GM19193 (cell line): ENCODE data around the gene BARX2.

Experiments
- POLR2A ChIP-seq: IDR thresholded peaks from 4 replicates; pipeline ENCODE4 v1.6.1; 2011; ENCODE audit not compliant: insufficient read depth, insufficient read length; ENCODE audit errors: extremely low read depth

The BARX2 gene

DNA sequence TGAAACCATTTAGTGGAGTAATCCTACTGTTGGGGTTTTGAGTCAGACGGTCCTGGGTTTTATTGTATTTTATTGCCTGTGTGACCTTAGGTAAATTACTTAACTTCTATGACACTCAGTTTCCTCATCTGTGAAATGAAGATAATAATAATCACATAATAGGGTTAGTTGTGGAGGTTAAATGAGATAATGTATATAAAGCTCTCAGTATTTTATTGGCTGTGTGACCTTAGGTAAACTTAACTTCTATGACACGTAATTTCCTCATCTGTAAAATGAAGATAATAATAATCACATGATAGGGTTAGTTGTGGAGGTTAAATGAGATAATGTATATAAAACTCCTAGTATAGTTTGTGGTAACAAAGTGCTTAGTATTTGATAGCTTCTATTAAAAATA, 13.2 kb downstream of the BARX2 start:
- no peak for TF ChIP-seq POLR2A

DNA sequence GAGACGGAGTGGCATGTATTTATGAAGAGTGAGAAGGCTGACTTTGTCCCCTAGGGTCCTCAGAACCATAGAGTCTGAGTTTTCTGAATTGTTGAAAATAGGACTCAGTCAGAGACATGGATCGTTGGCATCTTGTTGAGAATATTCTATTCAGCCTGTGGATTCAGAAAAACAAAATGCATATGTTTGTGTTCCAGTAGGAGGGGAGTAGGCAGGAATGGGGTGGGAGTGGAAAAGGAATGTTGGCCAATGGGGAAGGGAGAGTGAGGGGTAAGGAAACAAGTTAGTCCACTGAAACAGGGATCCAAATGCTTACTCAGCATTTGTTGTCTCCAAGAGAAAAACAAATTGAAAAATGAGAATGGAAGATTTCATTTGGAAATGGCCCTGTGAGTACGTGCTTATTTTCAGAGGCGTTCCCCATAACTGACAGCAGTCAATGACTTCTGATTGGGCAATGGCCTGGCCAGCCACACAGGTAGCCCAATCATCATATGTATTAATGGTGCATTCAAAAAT, 14.7 kb downstream of the BARX2 start:
- no peak for TF ChIP-seq POLR2A

DNA sequence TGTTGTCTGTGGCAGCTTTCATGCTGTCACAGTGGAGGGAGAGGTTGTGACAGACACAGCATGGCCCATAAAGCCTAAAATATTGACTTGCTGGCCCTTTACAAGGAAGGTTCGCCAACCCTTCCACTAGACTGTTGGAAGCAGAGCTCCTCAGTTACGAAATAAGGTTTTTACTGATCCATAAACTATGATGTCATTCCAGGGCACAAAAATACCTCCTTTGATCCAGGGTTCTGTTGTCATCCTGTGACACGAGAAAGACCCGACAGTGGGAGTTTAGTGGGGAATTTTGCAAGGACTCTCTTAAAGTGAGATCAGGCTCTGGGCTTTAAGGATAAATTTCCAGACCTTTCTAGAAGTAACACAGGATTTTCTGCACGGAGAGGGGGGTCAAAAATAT, 15.7 kb downstream of the BARX2 start:
- no peak for TF ChIP-seq POLR2A

DNA sequence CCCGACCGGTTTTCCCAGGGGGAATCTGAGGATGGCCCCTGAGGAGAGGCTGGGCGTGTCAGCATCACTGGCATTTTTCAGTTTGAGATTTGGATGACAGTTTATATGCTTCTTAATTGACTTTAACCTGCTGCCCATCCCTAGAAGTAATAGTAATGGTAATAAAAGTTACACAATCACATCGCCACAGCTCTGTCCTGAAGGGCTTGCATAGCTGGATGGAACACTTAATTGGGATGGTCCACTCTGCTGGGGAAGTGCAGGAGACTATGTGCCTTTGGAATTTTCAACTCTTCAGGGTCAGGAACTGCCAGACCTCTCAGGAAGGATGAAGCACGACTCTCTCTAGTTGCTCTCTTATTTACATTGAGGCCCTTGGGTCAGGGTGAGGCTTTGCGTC, 16.2 kb downstream of the BARX2 start:
- no peak for TF ChIP-seq POLR2A

DNA sequence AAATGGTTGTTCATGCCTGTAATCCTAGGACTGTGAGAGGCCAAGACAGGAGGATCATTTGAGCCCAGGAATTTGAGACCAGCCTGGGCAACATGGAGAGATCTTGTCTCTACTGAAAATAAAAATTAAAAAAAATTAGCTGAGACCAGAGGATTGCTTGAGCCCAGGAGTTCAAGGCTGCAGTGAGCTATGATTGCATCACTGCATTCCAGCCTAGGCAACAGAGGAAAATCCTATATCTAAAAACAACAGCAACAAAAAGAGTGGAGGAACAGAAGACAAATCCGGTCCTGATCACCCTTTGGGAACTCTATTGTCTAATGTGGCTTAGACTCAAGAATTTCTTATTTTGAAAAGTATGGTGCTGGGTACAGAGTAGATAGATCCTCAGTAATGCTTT, 17.3 kb downstream of the BARX2 start:
- no peak for TF ChIP-seq POLR2A

DNA sequence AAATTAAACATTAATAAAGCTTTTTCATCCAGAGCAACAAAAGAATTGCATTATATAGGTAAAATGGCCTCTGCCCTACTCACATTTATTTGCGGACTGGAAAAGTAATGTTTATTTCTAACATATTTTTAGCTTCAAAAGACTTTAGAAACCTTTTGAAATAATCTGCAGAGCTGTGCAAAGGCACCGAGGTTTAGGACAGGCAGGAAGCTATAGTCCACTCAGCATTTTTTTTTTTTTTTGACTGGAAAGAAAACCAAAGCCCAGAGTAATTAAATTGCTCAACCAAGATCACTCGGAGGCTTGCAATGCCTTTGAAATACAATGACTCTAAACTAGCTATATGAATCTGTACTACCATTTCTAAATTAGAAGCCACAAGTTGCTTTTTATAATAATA, 19.1 kb downstream of the BARX2 start:
- no peak for TF ChIP-seq POLR2A

DNA sequence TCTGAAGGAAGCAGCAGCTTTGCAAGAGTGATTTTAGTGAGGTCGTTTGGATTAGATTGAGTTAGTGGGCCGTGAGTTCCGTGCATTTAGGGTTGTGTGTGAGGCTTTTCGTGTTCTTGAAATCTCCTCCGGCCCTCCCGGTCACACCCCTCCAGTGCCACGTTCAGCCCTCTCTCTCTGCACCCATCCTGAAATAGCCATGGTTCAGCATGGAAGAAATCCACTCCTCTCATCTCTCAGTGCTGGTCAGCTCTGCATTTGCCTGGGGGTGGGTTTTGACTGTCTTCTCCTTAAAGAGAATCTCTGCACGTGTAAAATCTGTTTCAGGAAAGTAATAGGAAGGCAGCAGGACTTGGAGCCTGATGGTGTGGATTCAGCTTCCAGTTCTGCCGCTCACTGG, 19.8 kb downstream of the BARX2 start:
- no peak for TF ChIP-seq POLR2A

DNA sequence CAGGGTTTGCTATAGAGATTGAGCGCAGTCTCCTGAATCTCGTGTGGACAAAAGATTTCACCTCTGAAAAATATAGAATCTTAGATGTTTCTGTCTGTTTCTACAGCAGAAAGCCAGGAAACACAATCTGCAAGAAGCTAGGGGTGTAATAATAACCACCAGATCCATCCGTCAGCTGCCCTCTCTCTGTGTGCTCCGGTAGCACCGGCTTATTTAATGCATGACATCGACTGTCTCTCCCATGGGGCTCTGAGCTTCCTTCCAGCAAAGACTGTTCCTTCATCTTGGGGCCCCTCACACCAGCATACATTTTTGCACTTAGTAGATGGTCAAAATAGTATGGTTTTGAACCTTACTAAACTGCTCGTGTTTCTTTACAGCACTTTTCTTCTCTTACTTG, 20.2 kb downstream of the BARX2 start:
- TF ChIP-seq POLR2A, result no peak

DNA sequence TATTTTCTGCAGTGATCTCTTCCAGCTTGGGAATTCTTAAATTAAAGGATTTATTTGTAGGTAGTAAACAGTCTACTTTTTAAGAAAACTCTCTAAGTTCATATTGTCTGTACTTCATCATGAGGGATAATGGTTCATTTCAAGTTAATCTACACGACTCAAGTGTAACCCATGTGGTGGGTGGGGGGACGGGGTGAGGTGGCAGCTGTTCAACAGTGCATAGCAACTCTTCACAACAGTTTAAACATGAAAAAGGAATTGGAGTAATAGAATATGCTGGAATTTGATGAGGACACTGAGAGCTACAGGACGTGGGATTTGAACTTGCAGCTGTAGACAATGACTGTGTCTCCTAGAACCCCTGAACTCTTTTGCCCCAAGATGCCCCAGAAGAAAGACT, 20.8 kb downstream of the BARX2 start:
- TF ChIP-seq POLR2A, result no peak

DNA sequence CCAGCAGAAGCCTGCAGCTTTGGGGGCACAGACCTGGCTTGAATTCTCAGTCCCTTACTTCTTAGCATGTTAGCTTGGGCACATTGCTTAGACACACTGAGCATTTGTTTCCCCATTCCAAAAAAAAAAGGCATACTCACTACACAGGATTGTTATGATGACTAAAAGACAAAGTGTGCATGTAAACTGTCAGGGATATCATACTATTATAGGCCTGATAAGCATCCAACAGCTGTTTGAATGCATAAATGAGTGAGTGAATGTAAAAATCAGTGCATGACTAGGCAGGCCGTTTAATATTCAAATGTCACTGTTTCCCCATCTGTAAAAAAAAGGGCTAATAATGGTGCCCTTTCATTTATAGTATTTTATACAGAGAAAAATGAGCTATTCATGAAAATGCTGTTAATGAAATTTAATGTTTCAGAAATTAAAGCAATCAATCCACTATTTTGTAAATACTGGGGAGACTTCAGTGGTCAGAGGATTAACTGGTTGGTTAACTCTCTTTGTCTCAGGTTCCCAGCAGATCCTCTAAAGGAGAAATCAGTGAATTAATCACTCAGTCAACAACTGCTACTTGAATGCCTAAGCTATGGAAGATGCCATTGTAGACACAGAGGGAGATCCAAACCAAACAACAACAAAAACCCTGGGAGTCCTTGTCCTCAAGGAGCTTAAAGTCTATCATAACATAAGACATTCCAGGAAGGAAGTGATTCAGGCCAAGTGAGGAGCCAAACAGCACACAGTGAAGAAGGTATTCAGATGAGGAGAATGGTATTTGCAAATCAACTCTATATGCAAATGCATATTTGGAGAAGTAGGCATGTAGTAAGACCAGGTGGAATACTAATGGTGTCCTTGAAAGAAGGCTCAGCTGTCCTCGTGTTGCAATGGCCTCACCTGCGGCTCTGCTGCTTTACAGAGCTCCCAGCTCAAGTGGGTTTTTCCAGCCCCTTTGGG, 26.8 kb downstream of the BARX2 start:
- no peak for TF ChIP-seq POLR2A

DNA sequence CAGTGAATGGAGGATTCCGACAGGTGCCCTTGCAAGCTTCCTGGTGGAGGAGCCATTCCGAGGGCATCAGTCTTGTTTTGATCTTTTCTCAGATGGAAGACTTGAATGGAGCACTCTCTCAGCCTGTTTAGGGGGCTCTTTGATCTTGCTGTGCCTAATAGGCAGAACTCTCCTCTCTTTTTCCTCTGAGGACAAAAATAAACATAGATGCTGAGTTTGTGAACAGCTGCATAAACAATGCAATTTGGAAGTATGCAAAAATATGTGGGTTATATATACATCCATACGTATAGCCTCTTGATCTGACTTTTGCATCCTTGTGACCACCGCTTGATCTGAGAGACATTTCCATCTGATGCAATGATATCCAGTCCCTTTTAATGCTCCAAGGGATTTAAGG, 29.1 kb downstream of the BARX2 start:
- no peak for TF ChIP-seq POLR2A

DNA sequence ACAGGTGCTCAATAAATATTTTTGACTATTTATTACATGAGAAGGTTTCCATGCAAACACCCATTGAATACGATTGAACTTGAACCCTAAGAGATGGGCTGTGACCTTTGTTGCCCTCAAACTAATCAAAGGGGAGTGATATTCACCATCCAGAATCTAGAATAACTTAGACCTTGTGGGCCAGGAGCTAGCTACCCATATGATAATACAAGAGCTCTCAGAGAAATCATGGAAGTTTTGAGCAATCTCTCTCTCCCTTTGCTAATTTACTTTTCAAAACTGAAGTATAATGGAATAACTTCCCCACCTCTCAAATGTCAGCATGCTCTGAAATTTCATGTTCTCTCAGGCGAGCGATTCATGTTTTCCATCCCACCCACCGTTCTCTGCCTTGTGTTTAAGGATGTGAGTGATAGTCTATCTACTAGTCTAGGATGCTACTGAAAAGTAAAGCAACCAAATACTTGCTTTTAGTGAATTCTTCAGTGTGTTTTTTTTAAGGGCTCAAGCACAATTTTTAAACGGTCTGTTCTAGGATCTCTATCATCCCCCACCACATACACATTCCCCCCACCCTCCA, 33.3 kb downstream of the BARX2 start:
- no peak for TF ChIP-seq POLR2A

DNA sequence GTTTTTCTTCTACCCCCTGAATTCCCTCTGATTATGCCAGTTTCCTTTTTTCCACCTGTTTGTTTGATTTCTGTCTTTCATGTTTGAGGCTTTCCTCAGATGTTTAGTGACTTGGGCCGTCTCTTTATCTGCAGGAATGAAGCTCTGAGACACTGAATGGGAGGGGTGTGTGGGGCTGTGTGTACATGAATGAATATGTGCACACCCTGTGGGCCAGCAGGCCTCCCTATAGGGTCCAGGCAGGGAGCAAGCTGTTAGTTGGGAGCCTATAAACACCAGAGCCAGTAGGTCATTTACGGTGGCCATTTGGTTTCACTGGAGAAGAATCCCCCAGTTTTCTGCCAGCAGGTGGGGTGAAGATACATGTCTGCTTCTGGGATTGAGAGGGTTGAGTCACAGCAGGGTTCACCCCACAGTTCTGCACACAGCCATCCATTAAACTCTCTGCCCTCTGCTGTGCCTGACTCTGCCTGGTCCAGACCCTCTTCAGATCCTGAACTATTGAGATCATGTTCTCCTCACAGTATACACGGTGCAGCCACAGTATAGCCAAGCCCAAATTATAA, 34.8 kb downstream of the BARX2 start:
- TF ChIP-seq POLR2A, result no peak

DNA sequence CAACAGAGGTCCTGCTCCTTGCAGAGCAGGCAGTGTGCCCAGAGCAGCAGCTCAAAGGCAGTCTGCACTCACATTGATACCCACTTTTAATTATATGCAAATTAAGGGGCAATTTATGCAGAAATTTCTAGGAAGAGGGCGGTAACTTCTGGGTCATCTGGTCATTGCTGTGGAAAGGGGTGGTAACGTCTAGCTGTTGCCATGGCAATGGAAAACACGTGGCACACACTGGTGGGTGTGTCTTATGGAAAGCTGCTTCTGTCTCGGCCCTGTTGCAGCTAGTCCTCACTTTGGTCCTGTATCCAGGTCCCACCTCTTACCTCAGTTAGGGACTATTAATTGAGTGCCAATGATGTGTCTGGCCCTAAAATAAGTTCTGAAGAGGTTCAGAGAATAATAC, 36.8 kb downstream of the BARX2 start:
- no peak for TF ChIP-seq POLR2A

DNA sequence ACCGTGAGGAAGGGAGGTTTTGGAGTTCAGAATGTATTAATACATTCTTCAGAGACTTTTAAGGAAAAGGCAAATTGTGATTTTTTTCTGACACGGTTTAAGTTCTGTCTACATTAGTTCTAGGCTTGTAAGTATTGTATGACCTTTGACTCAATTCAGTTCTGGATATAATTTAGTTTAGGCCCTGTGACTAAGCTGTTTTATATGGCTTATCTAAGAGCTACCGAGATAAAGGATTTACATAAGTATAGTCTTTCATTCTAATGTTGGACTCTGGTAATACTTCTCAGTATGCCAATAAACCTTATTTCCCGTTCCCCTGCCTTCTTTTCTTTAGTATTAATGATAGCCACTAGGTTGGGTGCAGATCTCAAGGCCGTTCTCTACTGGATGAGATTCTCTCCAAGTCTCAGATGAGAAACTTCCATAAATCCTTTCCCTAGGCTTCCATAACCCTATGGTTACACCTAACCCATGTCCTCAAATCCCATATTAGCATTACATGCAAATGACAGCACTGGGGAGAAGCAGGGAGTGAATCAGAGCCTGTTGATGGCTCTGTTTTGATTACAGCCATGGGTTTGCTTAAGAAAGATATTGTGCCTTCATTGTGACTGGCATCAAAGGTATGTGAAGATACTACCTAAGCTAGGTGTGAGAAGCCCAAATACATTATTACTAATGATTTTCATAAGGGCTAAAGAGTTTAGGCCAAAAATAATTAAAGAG, 38.7 kb downstream of the BARX2 start:
- no peak for TF ChIP-seq POLR2A
